ENCODE measurements around the gene TCEAL4.
"Not testable (repeated sequence)": the region's sequence is repeated elsewhere in the genome, so short reads cannot be mapped to it uniquely, and the experiment has no call there.

The TCEAL4 gene

DNA sequence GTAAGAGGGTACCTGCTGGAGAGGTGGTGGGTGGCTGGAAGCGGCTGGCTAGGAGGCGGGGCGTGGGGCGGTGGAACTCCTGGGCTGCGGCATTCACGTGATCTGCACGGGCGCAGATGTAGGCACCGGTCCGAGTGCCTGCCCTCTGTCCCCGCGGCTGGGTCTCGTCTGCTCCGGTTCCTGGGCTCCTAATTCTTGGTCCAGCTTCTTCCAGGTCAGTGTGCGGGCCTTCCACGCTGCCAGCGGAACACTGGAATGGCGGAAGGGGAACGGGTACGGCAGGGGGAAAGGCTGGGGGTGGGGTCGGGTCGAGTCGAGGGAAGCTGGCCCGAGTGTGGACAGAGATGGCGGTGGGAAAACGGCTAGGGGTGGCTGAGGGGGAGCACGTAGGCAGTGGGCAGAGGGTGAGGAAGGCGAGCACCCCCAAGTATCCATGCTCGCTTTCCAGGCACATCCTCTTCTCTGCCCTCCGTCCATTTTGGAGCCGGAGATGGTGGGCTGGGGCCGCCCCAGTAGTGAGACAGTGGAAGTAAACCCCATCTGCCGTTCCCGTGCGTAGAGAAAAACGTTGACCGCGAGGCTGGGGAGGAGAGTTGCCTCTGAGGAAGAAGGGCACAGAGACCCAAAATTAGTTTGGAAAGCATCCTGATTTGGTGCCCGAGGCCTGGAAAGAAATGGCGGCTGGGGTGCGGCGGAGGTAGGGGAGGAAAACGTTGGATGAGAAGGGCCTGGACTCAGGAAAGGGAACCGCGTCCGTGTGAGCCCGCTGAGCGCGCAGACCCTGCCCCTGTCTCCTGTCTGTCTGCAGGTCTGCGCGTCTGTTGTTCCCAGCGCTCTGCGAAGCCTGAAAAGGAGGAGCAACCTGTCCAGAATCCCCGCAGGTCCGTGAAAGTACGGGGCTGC, at the start of gene TCEAL4:
Gene TCEAL4, plus strand, starts transcription at position 105 of the 903 bp plus-strand sequence. CDS start 1,161 bp downstream, outside the sequence.
- no peak for DNase-seq

DNA sequence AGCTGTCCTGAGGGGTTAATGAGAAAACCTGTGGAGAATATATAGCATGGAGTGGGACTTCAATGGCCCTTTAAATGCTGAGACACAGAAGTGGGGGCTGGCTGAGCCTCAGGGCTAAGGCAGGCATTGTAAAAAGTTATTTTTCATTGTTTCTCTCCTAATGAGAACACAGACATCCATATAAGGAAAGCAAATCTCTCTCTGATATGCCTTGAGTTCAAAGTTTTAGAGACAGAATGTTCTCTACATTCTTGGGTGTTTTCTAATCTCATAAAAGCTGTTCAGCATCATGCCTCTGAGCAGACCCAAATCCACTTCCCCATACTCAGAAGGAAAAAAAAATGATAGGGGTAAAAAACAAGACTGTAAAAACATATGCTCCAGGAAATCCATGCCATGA, 49.2 kb upstream of the TCEAL4 start:
- no peak for DNase-seq

DNA sequence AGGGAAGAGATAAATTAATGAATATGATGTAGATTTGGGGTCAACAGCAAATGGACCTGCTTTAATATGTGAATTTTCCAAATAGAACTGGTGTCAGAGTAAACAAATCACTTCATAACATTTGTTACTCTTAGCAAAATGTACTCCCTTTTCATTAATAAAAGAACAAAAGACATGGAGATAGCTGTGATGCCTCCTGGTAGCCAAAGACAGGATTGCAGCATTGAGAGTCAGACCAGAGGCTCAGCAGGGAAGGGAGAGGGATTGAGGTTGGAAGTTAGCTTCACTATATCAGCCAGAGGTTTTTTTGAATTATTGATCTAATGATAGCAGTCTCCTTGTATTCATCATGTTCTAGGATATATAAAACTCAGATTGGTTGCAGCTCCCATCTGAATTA, 48.6 kb upstream of the TCEAL4 start:
- no peak for DNase-seq

DNA sequence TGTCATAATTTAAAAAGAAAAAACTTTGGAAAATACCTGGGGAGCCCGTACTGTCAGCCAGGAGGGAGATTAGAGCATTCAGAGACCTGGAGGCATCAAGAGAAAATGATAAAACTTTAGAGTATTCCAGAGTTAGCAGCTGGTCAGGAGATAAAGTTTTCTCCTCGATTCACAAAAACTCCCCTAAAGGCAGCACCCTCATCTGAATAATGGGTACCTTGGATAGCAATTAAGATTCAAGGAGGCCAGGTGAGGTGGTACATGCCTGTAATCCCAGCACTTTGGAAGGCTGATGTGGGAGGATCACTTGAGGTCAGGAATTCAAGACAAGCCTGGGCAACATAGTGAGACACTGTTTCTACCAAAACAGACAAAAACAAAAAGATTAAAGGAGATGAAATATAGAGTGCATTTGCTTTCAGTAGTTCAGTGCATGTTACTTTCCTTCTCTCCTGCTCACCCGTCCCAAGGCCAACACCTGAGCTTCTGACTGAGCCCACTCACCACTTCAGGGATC, 47.4 kb upstream of the TCEAL4 start:
- DNase-seq = no peak

DNA sequence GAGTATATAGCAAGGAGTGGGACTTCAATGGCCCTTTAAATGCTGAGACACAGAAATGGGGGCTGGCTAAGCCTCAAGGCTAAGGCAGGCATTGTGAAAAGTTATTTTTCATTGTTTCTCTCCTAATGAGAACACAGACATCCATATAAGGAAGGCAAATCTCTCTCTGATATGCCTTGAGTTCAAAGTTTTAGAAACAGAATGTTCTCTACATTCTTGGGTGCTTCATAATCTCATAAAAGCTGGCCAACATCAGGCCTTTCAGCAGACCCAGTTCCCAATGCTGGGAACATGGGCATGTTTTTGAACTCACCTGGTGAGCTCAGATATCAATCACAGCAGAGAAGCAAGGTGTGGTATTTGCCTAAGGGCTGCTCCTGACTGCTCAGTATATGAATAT, 46.6 kb upstream of the TCEAL4 start:
- DNase-seq = no peak

DNA sequence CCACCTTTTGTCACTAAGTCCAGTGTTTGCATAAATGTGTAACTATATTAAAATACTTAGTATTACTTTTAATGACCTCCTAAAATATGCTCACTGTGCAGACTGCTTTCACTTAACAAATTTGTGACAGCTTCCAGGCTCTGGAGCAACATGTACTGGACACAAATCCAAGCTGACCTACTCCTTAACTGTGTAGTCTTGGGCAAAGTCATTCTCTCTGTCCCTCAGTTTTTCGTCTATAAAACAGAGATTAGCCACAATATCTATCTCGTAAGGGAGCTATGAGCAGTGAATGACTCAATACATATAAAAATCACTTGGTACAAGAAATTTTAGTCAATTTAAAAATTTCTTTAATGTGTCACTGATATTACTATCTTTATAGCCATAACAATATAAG, 45.6 kb upstream of the TCEAL4 start:
- no peak for DNase-seq

DNA sequence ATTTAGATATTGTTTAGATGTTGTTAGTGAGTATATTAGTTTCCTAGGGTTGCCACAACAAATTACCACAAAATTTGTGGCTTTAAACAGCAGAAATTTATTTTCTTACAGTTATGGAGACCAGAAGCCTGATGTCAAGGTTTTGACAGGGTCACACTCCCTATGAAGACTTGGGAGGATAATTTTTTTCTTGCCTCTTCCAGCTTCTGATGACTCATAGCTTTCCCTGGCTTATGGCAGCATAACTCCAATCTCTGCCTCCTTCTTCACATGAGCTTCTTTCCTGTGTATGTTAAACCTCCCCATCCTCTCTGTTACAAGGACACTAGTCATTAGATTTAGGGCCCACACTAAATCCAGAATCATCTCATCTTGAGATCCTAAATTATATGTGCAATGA, 45.2 kb upstream of the TCEAL4 start:
- DNase-seq = no peak

DNA sequence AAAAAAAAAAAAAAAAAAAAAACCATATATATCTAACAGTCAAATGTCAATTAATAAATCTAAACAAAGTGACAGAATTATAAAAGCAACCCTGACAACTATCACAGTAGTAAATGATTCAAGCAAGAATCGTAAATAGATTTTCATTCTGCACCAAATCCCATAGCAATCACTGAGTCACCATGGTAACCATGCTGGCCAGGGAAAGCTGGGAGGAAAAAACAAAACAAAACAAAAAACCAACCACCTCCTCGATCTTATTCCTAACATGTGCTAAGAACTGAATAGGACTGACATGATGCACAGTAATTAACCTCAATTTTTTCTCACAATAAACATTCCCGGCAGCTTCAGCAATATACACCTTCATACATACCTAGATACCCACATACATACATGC, 35.4 kb upstream of the TCEAL4 start:
- no peak for DNase-seq

DNA sequence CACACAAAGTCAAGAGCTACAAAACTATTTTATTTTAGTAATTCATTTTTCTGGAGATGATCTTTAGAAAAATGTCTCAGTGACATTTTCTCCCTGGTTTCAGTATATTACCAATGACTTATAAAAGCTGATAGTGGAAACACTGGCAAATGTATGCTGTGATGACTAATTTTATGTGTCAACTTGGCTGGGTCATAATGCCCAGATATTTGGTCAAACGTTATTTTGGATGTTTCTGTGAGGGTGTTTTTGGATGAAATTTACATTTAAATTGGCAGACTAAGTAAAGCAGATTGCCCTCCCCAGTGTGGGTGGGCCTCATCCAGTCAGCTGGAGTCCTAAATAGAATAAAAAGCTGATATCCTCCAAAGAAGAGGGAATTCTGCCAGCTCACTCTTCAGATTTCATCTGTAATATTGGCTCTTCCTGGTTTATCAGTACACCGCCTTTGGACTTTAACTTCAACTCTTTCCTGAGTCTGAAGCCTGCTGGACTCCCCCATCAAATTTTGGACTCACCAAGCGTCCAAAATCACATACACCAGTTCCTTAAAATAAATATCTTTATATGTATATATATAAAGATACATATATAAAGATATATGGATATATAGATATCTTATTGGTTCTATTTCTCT, 34.8 kb upstream of the TCEAL4 start:
- no peak for DNase-seq

DNA sequence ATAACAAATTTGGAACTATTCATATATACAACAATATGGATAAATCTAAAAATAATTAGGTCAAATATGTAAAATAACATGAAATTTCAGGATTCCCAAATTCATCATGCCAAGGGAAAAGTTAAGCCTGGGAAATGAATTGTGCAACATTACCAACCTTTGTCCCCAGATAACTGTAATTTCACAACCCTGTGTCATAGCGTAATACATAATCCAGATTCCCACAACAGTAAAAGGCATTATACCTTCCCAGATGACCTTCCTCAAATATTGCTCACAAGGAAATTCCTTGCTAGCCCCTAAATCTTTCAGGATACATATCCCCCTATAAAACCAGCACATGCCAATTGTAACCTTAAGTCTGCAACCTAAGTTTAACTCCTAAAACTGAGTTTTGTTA, 33.1 kb upstream of the TCEAL4 start:
- no peak for DNase-seq

DNA sequence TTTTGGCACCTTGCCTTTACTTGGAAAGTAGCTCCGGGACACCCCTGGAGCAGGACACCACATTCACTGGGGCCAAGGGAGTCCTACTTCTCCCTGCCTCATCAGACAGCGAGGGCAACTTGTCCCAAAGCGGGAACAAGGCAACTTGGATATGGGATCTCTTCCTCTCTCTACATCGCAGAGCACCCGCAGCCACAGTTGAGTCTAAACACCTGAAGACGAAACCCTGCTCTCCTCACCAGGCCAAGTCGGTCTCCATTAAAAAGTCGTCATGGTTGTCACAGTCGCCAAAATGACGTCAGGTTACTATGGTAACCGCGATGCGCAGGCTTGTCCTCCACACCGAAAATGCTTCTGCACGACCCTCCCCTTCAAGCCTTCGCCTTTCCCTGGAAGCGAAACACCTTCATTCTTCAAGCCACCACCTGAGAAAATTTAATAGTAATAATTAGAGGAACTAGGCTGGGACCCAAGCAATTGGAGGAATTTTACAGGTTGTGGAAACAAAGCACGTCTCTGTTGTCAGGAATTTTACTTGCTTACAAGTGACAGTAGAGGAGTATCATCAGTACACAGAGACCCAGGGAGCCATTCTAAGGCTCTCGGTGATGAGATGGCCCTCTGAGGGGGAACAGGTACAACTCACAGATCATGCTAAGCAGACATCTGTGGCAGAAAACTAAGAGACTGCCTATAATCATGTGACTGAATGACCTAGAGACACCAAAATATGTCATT, 30.5 kb upstream of the TCEAL4 start:
- DNase-seq = peak; percentile 25 to 45

DNA sequence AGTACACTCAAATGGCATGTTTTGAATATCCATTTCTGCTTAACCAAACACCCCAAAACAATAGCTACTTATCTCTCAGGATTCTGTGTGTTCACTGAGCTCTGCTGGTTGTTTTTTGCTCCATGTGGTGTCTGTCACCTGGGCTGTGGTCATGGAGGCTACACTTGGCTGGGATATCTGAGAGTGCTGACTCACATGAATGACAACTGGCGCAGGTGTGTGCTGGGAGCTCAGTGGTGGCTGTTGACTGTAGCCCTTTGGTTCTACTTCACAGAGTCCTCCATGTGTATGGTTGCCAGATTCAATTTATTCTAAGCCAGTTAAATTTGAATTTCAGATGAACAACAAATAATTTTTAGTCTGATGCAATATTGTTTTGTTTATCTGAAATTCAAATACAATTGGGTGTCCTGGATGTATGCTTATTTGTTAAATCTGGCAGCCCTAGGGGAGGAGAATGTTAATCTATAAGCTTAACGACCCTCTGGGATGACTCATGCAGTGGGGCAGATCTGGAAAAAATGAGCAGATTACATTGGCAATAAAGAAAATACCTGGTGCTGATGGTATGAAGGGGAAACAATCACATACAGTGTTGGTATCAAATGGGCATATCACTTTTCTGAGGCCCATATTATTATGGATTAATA, 28.2 kb upstream of the TCEAL4 start:
- DNase-seq = no peak

DNA sequence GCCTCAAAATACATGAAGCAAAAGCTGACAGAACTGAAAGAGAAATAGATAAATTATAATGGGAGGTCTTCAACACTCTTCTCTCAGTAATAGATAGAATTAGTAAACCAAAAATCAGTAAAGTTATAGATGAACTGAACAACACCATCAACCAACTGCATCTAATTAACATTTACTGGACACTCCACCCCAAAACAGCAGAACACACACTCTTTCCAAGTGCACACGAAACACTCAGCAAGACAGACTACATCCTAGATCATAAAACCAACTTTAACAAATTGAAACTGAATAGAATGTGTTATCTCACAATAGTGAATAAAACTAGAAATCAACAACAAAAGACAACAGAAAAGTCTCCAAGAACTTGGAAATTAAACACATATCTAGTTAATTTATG, 25.1 kb upstream of the TCEAL4 start:
- no peak for DNase-seq

DNA sequence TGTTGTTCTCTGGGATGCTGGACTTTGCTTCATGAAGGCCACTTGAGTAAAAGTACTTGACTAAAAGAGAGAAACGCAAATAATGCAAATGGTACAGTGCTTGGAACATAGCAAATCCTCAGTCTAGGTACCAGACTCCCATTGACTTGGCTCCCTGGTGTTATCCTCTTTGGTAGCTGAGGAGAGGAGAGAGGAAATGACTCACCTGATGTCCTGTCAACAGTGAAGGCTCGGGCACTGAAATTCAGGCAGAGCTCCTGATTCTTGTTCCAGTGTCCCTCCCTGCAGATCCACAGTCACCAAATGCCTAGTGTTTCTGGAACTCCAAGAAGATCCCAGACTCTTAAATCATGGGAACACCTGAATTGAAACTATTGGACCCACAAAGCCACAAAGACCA, 22.5 kb upstream of the TCEAL4 start:
- DNase-seq = no peak

DNA sequence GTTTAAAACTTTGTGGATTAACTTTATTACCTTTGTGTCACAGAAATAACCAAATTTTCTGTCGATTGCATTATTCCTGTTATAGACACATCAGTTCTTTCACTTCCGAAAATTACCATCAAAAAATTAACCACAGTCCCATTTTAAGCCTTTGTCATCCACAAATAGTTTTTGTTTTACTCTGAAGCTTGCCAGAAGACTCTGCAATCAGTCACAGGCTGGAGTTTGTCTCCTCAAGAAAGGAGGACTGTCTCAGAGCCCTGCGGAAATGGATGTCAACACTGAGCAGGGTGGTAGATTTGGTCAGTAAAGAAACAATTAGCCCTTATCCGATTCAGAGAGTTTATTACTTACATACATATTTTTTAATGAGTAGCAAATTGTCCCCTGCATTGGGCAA, 20.1 kb upstream of the TCEAL4 start:
- no peak for DNase-seq

DNA sequence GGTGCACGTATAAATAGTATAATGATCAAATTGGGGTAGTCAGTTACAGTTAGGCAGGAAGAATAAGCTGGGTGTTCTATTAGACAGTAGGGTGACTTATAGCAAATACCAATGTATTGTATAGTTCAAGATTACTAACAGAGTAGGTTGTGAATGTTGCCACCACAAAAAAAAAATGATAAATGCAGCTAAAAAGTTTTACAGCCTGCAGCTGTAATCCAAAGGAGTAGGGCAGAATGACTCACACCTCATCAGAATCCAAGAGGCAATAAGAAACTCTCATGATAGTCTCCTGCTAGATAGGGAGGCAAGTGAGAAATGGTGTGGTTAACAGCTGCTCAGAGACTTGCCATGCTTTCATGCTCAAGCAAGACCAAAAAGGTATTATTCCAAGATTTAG, 19.6 kb upstream of the TCEAL4 start:
- DNase-seq = no peak

DNA sequence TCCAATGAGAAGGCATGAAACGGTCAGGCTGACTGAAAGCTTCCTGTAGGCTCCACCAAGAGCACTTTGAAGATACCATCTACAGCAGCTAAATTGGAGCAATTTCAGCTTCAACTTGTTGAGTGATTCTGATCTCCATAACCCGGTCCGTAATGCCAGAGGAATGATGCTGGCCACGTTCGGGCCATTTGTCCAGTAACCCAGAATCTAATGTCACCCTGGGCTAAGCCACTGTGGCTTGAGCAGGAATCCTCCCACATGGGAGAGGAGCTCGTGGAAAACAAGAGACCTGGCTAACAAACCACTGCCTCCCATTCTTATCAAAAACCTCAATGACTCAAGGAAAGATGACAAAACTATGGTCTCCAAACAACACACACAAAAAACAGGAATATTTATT, 14.2 kb upstream of the TCEAL4 start:
- DNase-seq = no peak

DNA sequence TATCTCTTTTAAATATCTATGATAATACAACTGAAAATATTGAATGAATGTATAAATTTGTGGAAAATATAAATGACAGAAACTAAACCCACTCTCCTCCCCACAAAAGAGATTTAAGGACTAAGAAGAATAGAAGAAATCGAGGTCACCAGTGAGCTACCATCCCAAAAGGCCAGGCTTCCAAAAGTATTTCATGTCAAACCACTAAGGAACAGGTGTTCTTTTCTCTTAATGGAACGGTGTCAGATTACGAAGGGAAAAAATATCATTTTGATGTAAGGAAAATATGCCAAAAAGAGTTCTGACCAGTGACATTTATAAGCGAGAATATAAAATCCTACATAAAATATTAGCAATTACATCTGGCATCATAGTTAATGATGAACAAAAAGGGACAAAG, 13.6 kb upstream of the TCEAL4 start:
- no peak for DNase-seq

DNA sequence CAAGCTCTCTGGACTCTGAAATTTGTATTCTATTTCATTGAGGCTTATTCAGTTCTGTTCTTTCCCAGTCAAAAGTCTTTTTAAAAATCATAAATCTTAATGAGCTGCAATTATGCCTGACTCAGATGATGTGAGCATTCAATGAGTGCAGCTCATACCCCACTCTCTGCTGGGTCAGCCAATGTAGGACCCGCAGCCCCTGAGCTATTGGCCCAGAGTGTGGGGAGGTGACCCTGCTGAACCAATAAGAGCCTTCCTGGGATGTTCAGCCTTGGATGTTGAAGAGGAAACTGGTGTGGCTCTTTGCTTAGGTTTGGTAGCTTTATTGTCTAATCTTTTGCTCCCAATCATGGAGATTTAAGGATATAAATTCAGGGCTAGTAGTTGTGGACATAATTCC, 12.1 kb upstream of the TCEAL4 start:
- no peak for DNase-seq

DNA sequence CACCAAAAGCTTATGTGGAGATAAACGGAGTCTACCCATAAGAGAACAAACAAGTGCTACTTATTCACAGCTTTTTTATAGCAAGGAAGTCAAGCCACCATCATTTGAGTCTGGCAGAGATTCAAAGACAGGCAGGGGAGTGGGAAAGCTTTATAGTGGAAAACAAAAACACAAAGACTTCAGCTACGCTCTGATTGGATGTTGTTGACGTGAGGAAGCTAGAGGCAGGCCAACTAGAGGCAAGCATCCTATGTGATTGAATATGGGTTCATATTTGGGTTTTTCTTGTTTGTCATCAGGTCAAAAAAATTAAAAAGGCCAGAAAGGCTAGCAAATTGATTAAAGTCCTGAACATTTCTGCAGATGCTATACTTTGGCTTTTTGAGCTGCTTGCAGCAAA, 719 bp upstream of the TCEAL4 start:
- DNase-seq = no peak

DNA sequence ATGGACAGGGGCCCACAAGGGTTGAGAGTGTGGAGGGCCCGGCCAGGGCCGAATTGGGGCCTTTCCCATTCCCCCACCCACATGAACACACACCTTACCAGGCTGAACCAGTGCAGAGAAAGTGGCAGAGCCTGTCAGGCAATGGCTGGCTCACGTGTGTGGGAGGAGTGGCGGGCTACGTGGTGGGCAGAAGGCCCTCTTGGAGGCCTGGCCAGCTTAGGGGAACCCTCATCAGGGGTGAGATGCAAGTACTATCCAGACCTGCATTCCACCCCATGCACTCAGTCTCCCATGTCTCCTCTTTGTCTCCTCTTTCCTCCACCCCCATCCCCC, 965 bp downstream of the TCEAL4 start:
- DNase-seq = no peak

DNA sequence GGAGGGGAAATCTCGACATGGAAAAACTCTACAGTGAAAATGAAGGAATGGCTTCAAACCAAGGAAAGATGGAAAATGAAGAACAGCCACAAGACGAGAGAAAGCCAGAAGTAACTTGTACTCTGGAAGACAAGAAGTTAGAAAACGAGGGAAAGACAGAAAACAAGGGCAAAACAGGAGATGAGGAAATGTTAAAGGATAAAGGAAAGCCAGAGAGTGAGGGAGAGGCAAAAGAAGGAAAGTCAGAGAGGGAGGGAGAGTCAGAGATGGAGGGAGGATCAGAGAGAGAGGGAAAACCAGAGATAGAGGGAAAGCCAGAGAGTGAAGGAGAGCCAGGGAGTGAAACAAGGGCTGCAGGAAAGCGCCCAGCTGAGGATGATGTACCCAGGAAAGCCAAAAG, 1.3 kb downstream of the TCEAL4 start:
- no peak for DNase-seq

DNA sequence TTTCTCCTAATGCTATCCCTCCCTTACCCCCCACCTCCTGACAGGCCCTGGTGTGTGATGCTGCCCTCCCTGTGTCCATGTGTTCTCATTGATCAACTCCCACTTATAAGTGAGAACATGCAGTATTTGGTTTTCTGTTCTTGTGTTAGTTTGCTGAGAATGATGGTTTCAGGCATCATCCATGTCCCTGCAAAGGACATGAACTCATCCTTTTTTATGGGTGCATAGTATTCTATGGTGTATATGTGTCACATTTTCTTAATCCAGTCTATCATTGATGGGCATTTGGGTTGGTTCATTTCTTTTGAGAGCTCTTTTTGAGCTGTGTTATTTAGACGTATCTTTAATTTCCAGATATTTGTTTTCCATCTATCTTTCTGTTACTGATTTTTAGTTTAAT, 7.0 kb downstream of the TCEAL4 start:
- DNase-seq = not testable (repeated sequence)

All from AML-193 (cell line).